OCI-LY1 (cell line): ENCODE measurements around the gene MTARC1.

Source experiments
- H2AFZ ChIP-seq: fragments of 200-600 bp; sonication (generic), shearing (Covaris generic); 2 replicates; pipeline ENCODE4 v1.6.0; 2014; ENCODE audit warnings: antibody characterized with exemption, mild to moderate bottlenecking, low read length
- H3F3A ChIP-seq: fragments of 200-600 bp; sonication (generic), shearing (Covaris generic); 2 replicates; pipeline ENCODE4 v1.6.0; 2014; ENCODE audit warnings: mild to moderate bottlenecking, antibody characterized with exemption, low read length, moderate library complexity; ENCODE audit not compliant: insufficient read depth
- H3K27ac ChIP-seq: fragments of 200-600 bp; sonication (generic); 2 replicates; pipeline ENCODE4 v1.5.1; 2014; ENCODE audit warnings: low read length, mixed run types, mild to moderate bottlenecking, low read depth; ENCODE audit not compliant: poor library complexity, severe bottlenecking
- H3K27me3 ChIP-seq: fragments of 200-600 bp; sonication (generic); 2 replicates; pipeline ENCODE4 v1.6.0; 2014; ENCODE audit warnings: antibody characterized with exemption, mild to moderate bottlenecking, low read length, moderate library complexity; ENCODE audit not compliant: insufficient read depth
- H3K36me3 ChIP-seq: fragments of 200-600 bp; sonication (generic); 2 replicates; pipeline ENCODE4 v1.6.1; 2014; ENCODE audit warnings: mild to moderate bottlenecking, antibody characterized with exemption, low read length, moderate library complexity, mixed read lengths; ENCODE audit not compliant: insufficient read depth
- H3K4me1 ChIP-seq: fragments of 200-600 bp; sonication (generic); 2 replicates; pipeline ENCODE4 v1.5.1; 2014; ENCODE audit warnings: mild to moderate bottlenecking, low read length, moderate library complexity; ENCODE audit not compliant: insufficient read depth, severe bottlenecking
- H3K4me2 ChIP-seq: fragments of 200-600 bp; sonication (generic), shearing (Covaris generic); 2 replicates; pipeline ENCODE4 v1.6.1; 2014; ENCODE audit warnings: low read length
- H3K4me3 ChIP-seq: fragments of 200-600 bp; sonication (generic); 2 replicates; pipeline ENCODE4 v1.5.1; 2014; ENCODE audit warnings: low read length, low read depth, mild to moderate bottlenecking, mixed read lengths; ENCODE audit not compliant: poor library complexity, severe bottlenecking
- H3K79me2 ChIP-seq: fragments of 200-600 bp; shearing (Covaris generic); 2 replicates; pipeline ENCODE4 v1.6.1; 2016; ENCODE audit warnings: mixed run types, low read length, mixed read lengths; ENCODE audit not compliant: insufficient read depth
- H3K9ac ChIP-seq: fragments of 200-600 bp; sonication (generic), shearing (Covaris generic); 2 replicates; pipeline ENCODE4 v1.6.1; 2014; ENCODE audit warnings: mild to moderate bottlenecking, low read length, mixed read lengths
- H3K9me2 ChIP-seq: fragments of 200-600 bp; sonication (generic), shearing (Covaris generic); 2 replicates; pipeline ENCODE4 v1.6.1; 2014; ENCODE audit warnings: low read depth, mild to moderate bottlenecking, low read length, mixed read lengths
- H3K9me3 ChIP-seq: fragments of 200-600 bp; shearing (Covaris generic); 2 replicates; pipeline ENCODE4 v1.6.1; 2014; ENCODE audit warnings: low read length, mixed read lengths
- H4K20me1 ChIP-seq: fragments of 200-600 bp; sonication (generic), shearing (Covaris generic); 2 replicates; pipeline ENCODE4 v1.6.0; 2016; ENCODE audit warnings: mild to moderate bottlenecking, low read length; ENCODE audit not compliant: insufficient read depth
- CTCF ChIP-seq: fragments of 200-600 bp; sonication (generic), shearing (Covaris generic); IDR thresholded peaks from 2 replicates; pipeline ENCODE4 v1.5.1; 2017; ENCODE audit warnings: mild to moderate bottlenecking, antibody characterized with exemption, low read length, moderate library complexity, mixed read lengths
- EZH2 ChIP-seq: fragments of 200-600 bp; sonication (generic), shearing (Covaris generic); IDR thresholded peaks from 2 replicates; pipeline ENCODE4 v1.8.0; 2017; ENCODE audit warnings: borderline replicate concordance, mixed run types, mild to moderate bottlenecking, antibody characterized with exemption, low read length, moderate library complexity, mixed read lengths

MTARC1 gene

GRCh38 chr1:220772846-220773245, 13.9 kb upstream of the MTARC1 start:
- Histone ChIP-seq H3K36me3 (no peaks in the 10 kb centered on the region), H3K9ac (no peak overlapping the region), H3K27ac (no peak overlapping the region), H2AFZ (no peak overlapping the region), H3K27me3 (no peaks in the 10 kb centered on the region), H3K4me2 (no peak overlapping the region), H3K9me2 (no peaks in the 10 kb centered on the region), H3F3A (no peaks in the 10 kb centered on the region), H3K4me3 (no peak overlapping the region), H4K20me1 (no peaks in the 10 kb centered on the region), H3K79me2 (no peaks in the 10 kb centered on the region), H3K9me3 (no peaks in the 10 kb centered on the region), H3K4me1 (peaks cover 5% of the 10 kb centered on the region)
- no peak for TF ChIP-seq CTCF
- no peak for TF ChIP-seq EZH2

- TF ChIP-seq CTCF (peak; percentile 84), EZH2 (no peak)
- Histone ChIP-seq H3K79me2 (no peaks in the 10 kb centered on the region), H3K27ac (no peak overlapping the region), H3K9ac (no peak overlapping the region), H3K27me3 (no peaks in the 10 kb centered on the region), H3F3A (no peaks in the 10 kb centered on the region), H3K4me3 (no peak overlapping the region), H2AFZ (no peak overlapping the region), H4K20me1 (no peaks in the 10 kb centered on the region), H3K4me2 (no peak overlapping the region), H3K9me2 (no peaks in the 10 kb centered on the region), H3K4me1 (peaks cover 3% of the 10 kb centered on the region), H3K36me3 (no peaks in the 10 kb centered on the region), H3K9me3 (no peaks in the 10 kb centered on the region)
These were observed 11.4 kb upstream of the MTARC1 start for GRCh38 chr1:220775240-220775853.

- TF ChIP-seq CTCF (no peak), EZH2 (no peak)
- no peak overlapping the region for H3K4me2 ChIP-seq
- no peak overlapping the region for H3K9ac ChIP-seq
- H3K27me3 ChIP-seq: no peaks in the 10 kb centered on the region
- H3K36me3 ChIP-seq: no peaks in the 10 kb centered on the region
- H2AFZ ChIP-seq: no peak overlapping the region
- H3K27ac ChIP-seq: no peak overlapping the region
- no peaks in the 10 kb centered on the region for H3K4me1 ChIP-seq
- H3F3A ChIP-seq: no peaks in the 10 kb centered on the region
- H3K9me3 ChIP-seq: no peaks in the 10 kb centered on the region
- H4K20me1 ChIP-seq: no peaks in the 10 kb centered on the region
- no peaks in the 10 kb centered on the region for H3K9me2 ChIP-seq
- no peaks in the 10 kb centered on the region for H3K79me2 ChIP-seq
- H3K4me3 ChIP-seq: no peak overlapping the region
These were observed 10.5 kb upstream of the MTARC1 start for GRCh38 chr1:220776254-220776653.
